ENCODE data around the gene EFHC2. TPM values are rescaled to one million over a fixed set of nuclear protein-coding genes. Genes with fewer than 3 reads are reported as not detected.

Gene EFHC2
- total and polyA plus RNA-seq, 12 donors = 0.11 to 1.2 (median 0.35) TPM; not detected in 5

GRCh38 chrX:44319550-44319949, 23.9 kb downstream of the EFHC2 start:
- 86 to 98% (median 93%) methylated on average over 1 of the region's 1 CpG for WGBS, 4 donors
- intact Hi-C loops (cut with DNase I) = no loop called here
- Histone ChIP-seq H3K27ac (no peak overlapping the region), H3K4me3 (no peak overlapping the region), H3K9me3 (replicated peaks in 1 of 3) (no peaks in the 10 kb centered on the region), H3K36me3 (replicated peaks in 1 of 2) (no peaks in the 10 kb centered on the region), H3K27me3 (peaks cover 8% of the 10 kb centered on the region), H3K4me1 (replicated peaks in 1 of 2) (no peaks in the 10 kb centered on the region)
- TF ChIP-seq CTCF (IDR thresholded peaks at IDR 0.05) (no peak), POLR2A (IDR thresholded peaks at IDR 0.05) (no peak)
- DNase-seq = no peak

GRCh38 chrX:44317181-44317580, 26.3 kb downstream of the EFHC2 start:
- Histone ChIP-seq H3K36me3 (replicated peaks in 1 of 2) (no peaks in the 10 kb centered on the region), H3K27ac (no peak overlapping the region), H3K4me1 (replicated peaks in 1 of 2) (no peaks in the 10 kb centered on the region), H3K27me3 (peaks cover 8% of the 10 kb centered on the region), H3K4me3 (no peak overlapping the region), H3K9me3 (replicated peaks in 1 of 3) (no peaks in the 10 kb centered on the region)
- DNase-seq = no peak
- no peak for TF ChIP-seq CTCF (IDR thresholded peaks at IDR 0.05)
- no peak for TF ChIP-seq POLR2A (IDR thresholded peaks at IDR 0.05)
- 61 to 79% (median 73%) methylated on average over 2 of the region's 2 CpGs for WGBS, 4 donors
- intact Hi-C loops (cut with DNase I) = no loop called here

GRCh38 chrX:44314808-44315207, 28.7 kb downstream of the EFHC2 start:
- Histone ChIP-seq H3K27me3 (no peaks in the 10 kb centered on the region), H3K4me3 (no peak overlapping the region), H3K36me3 (replicated peaks in 1 of 2) (no peaks in the 10 kb centered on the region), H3K27ac (no peak overlapping the region), H3K9me3 (replicated peaks in 1 of 3) (no peaks in the 10 kb centered on the region), H3K4me1 (replicated peaks in 1 of 2) (no peaks in the 10 kb centered on the region)
- intact Hi-C loops (cut with DNase I) = no loop called here
- DNase-seq = no peak
- 66 to 79% (median 74%) methylated on average over 5 of the region's 5 CpGs for whole genome bisulfite sequencing, 4 donors
- TF ChIP-seq CTCF (IDR thresholded peaks at IDR 0.05) = no peak
- no peak for TF ChIP-seq POLR2A (IDR thresholded peaks at IDR 0.05)

GRCh38 chrX:44314259-44314734, 29.2 kb downstream of the EFHC2 start:
- Histone ChIP-seq H3K27me3 (no peaks in the 10 kb centered on the region), H3K27ac (no peak overlapping the region), H3K4me3 (no peak overlapping the region), H3K9me3 (replicated peaks in 1 of 3) (no peaks in the 10 kb centered on the region), H3K4me1 (replicated peaks in 1 of 2) (no peaks in the 10 kb centered on the region), H3K36me3 (replicated peaks in 1 of 2) (no peaks in the 10 kb centered on the region)
- 76 to 88% (median 83%) methylated on average over 2 of the region's 2 CpGs for WGBS, 4 donors
- intact Hi-C loops (cut with DNase I) = no loop called here
- TF ChIP-seq CTCF (IDR thresholded peaks at IDR 0.05) (no peak), POLR2A (IDR thresholded peaks at IDR 0.05) (no peak)
- DNase-seq = no peak
